ENCODE measurements around the gene PPT1.

DNA sequence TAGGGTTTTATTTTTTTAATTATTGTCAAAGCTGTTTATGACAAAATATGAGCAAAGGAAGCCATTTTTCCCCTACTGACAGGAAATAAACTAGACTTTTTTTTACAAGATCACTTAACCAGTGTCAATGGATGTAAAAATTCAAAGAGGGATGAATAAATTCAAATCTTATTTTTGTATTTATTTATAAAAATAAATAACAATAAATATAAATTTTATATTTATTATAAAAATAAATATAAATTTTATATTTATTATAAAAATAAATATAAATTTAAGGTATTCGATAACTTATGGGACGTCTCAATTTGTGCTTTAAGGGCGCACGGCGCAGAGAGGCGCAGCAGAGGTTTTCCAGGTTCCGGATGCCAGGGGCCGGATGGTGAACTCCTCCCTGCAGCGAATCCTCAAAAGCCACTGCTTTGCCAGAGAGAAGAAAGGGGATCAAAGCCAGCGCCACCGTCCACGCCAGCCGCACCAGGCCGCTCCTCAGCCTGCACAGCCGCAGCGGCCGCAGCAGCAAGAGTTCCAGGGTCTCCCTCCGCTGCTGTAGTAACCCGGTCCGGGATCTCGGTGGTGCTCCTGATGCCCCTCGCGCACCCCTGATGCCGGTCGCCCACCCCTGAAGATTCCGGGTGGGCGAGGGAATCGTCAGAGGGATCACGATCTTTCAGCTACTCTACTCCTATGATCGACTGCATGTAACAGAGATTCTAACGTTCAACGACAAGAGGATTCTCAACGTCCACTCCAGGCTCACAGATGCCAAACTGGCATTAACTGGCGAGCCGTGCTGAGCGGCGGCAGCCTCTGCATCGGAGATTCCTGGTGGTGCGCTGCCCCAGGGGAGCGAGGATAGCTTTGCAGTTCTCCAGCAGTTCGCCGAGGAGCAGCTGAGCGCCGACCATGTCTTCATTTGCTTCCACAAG, 35.6 kb upstream of the PPT1 start:
- TF ChIP-seq CTCF (optimal IDR thresholded peaks at IDR 0.05 in 1 of 3, IDR thresholded peaks at IDR 0.05 in 1 of 3, conservative IDR thresholded peaks at IDR 0.05 in 1 of 3; ENCODE audit: extremely low read depth in 1 of 3, insufficient read depth in 2 of 3, low read length in 3 of 3) = no peak
- TF ChIP-seq EZH2 (IDR thresholded peaks at IDR 0.05; ENCODE audit: low read length) = no peak

Measured in keratinocyte (primary cell).